KOPT-K1 (cell line): ENCODE measurements around the gene THEMIS.
"Not testable (repeated sequence)": the region's sequence is repeated elsewhere in the genome, so short reads cannot be mapped to it uniquely, and the experiment has no call there.

Experiments used
- H3K27ac ChIP-seq: fragments of 200-600 bp; sonication (generic); 2 replicates; pipeline ENCODE4 v1.5.1; 2016; ENCODE audit warnings: antibody characterized with exemption, mild to moderate bottlenecking, low read depth, low read length; ENCODE audit not compliant: poor library complexity, severe bottlenecking
- H3K36me3 ChIP-seq: fragments of 200-600 bp; sonication (generic); 2 replicates; pipeline ENCODE4 v1.5.1; 2017; ENCODE audit warnings: antibody characterized with exemption, mild to moderate bottlenecking, low read length, moderate library complexity; ENCODE audit not compliant: insufficient read depth
- H3K9me3 ChIP-seq: fragments of 200-600 bp; sonication (generic); 2 replicates; pipeline ENCODE4 v1.5.1; 2017; ENCODE audit warnings: antibody characterized with exemption, low read length, mild to moderate bottlenecking; ENCODE audit not compliant: insufficient read depth, poor library complexity, severe bottlenecking

The THEMIS gene

DNA sequence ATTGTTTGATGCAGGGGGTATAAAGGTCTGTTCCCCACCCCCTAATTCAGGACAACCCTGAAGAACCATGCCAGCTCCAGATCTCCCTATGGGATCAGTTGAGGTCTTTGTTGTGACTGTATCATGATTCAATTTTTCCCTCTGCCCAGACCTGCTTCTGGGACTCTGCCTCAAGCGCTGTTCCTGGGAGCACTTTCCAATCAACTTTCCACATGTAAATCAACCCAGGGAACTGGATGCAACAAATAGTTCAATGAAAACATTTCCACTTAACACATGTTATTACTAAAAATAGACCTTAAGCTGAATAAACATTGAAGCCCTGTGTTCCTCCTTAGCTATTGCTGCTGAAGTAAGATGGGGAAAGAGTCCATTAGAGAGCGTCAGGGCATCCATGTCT, 184.4 kb downstream of the THEMIS start:
- peaks cover 98% of the 10 kb centered on the region for H3K36me3 ChIP-seq
- no peak overlapping the region for H3K27ac ChIP-seq
- no peaks in the 10 kb centered on the region for H3K9me3 ChIP-seq

- no peak overlapping the region for H3K27ac ChIP-seq
- peaks cover 98% of the 10 kb centered on the region for H3K36me3 ChIP-seq
- peaks cover 3% of the 10 kb centered on the region for H3K9me3 ChIP-seq
Observed at GRCh38 chr6:127710668-127711067, 190.2 kb downstream of the THEMIS start.

DNA sequence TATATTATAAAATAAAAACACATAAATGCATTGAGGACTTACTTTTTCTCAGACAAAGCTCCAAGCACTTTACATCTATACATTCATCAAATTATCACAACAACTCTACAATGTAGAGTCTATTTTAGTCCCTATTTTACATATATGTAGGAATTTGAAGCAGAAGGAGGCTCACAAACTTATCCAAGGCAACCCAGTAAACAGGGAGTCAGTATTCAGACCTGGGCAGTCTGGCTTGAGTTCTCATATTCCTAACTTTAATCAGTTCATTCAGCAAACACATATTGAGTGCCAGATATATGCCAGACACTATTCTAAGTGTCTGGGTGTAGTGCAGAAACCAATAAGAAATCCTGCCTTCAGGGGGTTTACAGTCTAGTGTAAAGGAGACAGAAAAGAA, 194.6 kb downstream of the THEMIS start:
- H3K27ac ChIP-seq, result no peak overlapping the region
- peaks cover 80% of the 10 kb centered on the region for H3K36me3 ChIP-seq
- H3K9me3 ChIP-seq, result peaks cover 28% of the 10 kb centered on the region

- no peak overlapping the region for H3K27ac ChIP-seq
- H3K9me3 ChIP-seq, result no peaks in the 10 kb centered on the region
- peaks cover 60% of the 10 kb centered on the region for H3K36me3 ChIP-seq
Observed at GRCh38 chr6:127695108-127695507, 205.8 kb downstream of the THEMIS start.

DNA sequence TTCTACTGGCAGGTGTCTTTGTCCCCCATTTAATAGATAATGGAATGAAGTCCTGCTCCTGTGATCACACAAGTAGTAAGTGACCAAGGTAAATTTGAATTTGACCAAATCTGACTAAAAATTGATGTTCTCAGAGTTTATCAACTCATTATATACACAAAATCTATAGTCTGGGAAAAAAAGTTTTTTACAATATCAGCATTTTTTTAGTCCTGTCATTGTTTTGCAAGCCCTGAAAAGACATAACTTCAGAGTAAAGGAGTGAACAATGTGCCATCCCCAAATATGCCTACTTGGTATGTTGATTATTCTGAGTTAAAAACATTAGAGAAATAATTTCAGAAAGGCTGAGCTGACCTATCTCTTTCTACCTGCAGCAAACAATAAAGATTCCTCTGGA, 209.7 kb downstream of the THEMIS start:
- Histone ChIP-seq H3K27ac (no peak overlapping the region), H3K36me3 (peaks cover 51% of the 10 kb centered on the region), H3K9me3 (peaks cover 18% of the 10 kb centered on the region)

DNA sequence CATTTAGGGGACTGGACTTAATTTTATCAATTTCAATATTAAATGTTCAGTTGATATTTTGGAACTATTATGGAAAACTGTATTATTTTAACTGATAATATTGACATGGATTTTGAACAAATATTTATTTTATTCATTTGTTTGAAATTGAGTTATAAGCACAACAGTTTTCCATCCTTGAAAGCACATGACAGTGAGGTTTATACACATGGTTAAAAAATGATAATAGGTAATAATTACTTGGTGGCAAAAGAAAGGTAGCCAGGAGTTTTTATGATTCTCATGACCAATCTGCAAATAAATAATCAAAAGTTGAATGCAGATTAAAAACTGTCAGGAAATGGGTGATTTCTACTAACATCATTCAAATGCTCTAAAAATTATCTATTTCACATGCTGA, 210.3 kb downstream of the THEMIS start:
- no peak overlapping the region for H3K27ac ChIP-seq
- peaks cover 45% of the 10 kb centered on the region for H3K36me3 ChIP-seq
- H3K9me3 ChIP-seq, result peaks cover 18% of the 10 kb centered on the region

DNA sequence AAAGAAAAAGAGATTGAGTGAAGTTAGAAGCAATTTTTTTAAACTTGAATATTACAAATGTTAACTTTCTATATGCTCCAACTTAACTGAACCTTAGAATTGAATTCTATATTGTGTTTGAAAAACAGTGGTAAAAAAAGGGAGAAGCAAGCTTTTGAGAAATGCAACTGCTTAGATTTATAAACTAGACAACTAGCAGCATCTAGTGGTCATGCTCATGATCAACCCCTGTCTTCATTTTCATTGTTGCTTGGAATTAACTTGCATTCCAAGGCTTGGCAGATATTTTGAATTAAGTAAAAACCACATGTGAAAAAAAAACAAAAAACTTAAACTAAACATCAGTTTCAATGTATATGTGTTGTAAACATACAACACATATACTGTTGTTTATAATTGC, 210.8 kb downstream of the THEMIS start:
- peaks cover 40% of the 10 kb centered on the region for H3K36me3 ChIP-seq
- H3K9me3 ChIP-seq, result peaks cover 18% of the 10 kb centered on the region
- H3K27ac ChIP-seq, result no peak overlapping the region

DNA sequence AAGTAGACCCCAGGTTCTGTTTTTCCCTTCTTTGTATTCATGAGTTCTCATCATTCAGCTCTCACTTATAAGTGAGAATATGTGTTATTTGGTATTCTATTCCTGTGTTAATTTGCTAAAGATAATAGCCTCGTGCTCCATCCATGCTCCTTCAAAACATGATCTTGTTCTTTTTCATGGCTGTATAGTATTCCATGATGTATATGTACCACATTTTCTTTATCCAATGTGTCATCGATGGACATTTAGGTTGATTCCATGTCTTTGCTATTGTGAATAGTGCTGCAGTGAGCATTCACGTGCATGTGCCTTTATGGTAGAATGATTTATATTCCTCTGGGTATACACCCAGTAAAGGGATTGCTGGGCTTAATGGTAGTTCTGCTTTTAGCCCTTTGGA, 213.4 kb downstream of the THEMIS start:
- not testable (repeated sequence) for H3K27ac ChIP-seq
- H3K9me3 ChIP-seq, result peaks cover 18% of the 10 kb centered on the region
- H3K36me3 ChIP-seq, result peaks cover 26% of the 10 kb centered on the region

DNA sequence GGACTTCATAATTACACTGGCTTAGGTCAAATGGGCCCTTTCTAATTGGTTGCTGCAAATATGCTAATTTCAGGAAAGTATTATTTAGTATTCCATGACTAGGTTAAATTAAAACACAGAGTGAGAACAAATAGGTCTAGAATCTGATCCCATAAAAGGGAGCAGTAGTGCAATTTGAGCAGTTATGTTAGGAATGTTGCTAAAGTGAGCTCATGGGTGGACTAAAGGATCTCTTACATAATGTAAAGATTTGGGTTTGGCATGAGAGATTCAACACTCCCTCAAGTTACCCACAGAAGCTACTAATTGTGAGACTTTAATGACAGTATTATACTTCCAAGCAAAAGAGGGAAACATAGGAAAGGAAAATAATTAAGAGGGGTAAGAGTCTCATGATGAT, 214.8 kb downstream of the THEMIS start:
- Histone ChIP-seq H3K36me3 (peaks cover 26% of the 10 kb centered on the region), H3K9me3 (peaks cover 18% of the 10 kb centered on the region), H3K27ac (no peak overlapping the region)

- Histone ChIP-seq H3K9me3 (peaks cover 18% of the 10 kb centered on the region), H3K27ac (no peak overlapping the region)
Observed at GRCh38 chr6:127684501-127684900, 216.4 kb downstream of the THEMIS start.

More at GRCh38 chr6:127684501-127684900, 216.4 kb downstream of the THEMIS start:
- peaks cover 21% of the 10 kb centered on the region for H3K36me3 ChIP-seq
